Measurements from ENCODE around the gene TNFAIP8L3.
A peak's percentile ranks its signal among the peaks of the same experiment; 100 is the strongest.
"Not testable (repeated sequence)": the region's sequence is repeated elsewhere in the genome, so short reads cannot be mapped to it uniquely, and the experiment has no call there.

TNFAIP8L3 gene

DNA sequence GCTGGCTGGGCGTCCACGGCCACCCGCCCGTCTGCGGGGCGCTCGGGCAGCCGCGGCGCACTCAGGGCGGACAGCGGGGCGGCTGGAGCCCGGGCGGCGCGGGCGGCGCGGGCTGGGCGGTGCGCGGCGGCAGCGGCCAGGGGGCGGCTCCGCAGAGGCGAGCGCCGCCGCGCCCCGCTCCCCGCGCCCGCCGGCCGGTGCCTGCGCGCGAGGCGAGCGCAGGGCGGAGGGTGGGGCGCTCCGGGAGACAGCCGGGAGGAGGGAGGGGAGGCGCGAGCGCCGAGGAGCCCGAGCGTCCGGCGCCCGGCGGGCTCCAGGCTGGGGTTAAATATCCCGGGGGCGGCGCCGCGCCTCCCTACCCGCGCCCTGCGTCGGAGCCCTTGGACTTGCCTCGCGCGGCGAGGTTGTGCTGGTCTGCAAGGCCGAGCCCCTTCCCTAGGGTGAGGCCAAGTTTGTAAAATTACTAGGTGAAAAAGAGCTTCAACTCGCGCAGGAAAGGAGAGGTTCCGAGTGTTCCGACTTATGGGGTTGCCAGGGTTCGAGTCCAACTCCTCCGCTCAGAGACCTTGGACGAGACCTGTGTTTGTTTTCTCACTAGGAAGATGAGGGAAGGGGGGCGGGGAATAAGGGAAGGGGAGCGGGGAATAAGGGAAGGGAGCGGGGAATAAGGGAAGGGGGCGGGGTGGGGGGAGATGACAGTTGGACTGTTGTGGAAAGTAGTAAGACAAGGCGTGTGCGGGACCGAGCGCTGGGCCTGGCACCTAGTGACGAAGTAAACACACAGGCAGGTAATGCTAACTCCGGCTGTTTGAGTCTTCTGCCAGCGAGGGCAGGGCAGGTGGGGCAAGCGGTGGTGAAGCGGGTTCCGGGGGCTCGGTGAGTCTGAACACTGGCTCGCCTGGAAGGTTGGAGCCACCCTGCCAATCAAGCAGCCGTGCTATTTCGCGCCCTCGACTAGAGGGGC is at the start of gene TNFAIP8L3:
Gene TNFAIP8L3, minus strand, starts transcription at position 301 of the 964 bp plus-strand sequence. CDS start 311 bp downstream, outside the sequence.
- FAIRE-seq, result no peak

DNA sequence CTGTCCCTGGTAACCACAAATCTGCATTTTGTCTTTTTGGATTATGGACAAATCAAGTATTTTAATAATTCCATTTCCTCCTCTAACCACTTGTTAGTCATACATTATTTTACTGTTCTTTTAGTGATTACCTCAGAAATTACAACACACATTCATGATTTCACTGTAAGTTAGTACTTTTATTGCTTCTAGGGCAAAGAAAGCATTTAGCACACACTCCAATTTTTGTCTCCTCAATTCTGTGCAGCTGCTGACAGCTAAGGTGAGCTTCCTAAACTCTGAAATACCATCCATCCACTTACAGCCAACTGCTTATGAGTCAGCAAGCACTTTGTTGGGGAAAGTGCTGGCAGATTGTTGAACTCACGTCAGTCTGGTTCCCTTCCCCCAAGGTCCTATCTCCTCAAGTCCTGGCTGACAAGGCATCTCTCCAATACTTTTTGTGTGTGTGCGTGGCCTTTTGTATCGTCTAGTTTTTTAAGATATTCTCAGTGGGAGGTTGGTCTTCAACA is 49.4 kb upstream of the TNFAIP8L3 start:
- no peak for FAIRE-seq

DNA sequence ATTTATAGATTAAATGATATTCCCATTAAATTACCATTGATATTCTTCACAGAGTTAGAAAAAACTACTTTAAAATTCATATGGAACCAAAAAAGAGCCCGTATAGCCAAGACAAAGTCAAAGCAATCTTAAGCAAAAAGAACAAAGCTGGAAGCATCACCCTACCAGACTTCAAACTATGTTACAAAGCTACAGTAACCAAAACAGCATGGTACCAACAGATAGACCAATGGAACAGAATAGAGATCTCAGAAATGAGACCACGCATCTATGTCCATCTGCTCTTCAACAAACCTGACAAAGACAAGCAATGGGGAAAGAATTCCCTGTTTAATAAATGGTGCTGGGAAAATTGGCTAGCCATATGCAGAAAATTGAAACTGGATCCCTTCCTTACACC is 45.6 kb upstream of the TNFAIP8L3 start:
- not testable (repeated sequence) for FAIRE-seq

DNA sequence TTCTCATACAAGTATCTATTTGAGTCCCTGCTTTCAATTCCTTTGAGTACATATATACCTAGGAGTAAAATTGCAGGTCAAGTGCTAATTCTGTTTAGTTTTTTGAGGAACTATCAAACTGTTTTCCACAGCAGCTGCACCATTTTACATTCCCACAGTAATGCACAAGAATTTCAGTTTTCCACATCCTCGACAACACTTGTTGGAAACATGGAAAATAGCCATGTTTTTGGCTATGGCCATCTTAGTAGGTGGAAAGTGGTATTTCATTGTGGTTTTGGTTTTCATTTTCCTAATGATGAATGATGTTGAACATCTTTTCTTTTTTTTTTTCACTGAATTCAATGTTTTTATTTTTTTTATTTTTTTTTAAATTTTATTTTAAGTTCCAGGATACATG is 44.4 kb upstream of the TNFAIP8L3 start:
- FAIRE-seq, result no peak

DNA sequence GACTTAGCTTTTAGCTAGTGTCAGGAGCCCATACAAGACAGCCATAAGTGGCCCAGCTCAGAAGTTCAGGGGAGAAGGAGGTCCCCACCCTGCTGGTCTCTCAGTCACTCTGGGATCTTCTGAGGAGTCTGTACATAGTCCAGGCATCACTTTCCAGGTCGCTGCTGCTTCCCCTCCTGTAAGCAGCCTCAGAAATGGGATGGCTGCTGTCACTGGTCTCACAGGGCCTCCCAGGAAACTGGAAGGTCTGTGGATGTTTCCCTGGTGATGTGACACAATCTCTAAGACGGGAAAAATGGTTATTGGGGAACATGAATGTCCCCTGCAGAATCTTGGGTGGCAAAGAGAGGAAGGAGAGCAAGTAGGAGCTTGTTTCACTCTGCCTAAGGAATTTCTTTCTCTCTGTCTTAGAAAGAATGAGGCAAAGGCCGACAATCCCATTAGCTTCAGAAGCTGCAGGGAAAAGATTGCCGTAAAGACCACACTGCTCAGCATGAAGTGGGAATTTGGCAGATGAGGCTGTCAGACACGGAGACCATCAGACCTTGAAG is 43.2 kb upstream of the TNFAIP8L3 start:
- no peak for FAIRE-seq

DNA sequence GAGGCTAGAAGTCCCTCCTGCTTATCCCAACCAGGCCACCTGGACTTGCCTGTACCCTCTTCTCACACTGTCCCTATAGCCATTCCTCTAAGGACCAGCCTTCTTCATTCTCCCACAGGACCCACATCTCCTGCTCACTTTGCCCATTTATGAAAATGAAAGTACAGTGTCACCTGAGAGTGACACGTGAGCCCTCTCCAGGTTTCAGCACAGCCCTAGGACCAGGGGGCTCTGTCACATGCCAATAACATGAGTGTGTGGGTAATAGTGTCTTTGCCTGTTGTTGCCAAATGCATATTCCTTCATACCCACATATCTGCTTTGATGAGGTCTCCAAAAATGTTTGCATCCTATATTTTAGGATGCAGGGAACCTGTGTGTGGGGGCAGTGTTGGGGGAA is 42.3 kb upstream of the TNFAIP8L3 start:
- no peak for FAIRE-seq

DNA sequence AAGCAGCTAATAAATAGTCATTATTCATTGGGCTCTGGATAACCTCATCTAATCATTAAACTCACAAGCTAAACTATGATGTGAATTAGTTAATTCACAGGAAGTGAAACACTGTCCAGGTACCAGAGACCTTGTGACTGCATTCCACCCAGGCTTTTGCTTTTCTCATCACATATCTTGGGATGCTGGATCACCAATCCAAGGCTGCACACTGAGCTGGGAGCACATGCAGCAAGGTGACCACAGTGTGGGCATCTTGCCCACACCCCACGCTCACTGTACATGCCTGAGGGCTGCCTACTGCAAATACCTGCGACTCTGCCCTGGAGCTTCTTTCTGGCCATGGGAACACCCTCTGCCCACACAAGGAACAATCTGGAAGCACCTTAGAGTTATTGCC is 40.6 kb upstream of the TNFAIP8L3 start:
- FAIRE-seq, result no peak

DNA sequence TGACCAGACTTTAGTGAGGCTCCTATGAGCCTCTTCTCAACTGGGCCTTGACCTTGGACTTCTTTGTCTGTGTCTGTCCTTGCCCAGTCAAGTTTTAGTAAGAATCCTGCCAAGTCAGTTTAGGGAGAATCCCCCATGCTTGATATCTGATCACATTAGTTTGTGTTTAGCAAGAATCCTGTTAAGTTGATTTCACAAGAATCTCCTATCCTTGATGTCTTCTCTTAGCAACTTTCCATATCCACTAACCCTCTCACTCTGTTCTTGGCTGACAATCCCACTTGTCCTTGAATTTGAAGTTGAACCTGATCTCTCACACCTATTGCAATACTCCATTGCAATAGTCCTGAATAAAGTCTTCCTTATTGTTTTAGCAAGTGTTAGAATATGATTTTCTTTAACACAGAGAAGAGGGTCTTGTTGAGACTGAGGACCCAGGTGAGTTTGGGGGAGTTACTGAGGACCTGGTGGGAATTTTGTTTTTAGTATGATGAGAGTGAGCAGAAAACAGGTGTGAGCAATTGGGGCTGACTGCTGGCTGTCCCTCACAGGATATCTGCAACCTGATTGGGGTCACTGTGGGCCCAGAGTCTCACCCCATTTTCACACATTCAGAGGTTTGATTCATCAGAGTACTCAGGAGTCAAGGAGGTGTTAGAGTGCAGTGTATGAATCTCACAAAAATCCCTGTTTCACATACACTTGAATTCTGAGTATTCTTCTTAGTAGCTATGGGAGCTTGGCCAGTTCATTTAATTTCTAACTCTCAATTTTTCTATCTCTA is 39.9 kb upstream of the TNFAIP8L3 start:
- no peak for FAIRE-seq

DNA sequence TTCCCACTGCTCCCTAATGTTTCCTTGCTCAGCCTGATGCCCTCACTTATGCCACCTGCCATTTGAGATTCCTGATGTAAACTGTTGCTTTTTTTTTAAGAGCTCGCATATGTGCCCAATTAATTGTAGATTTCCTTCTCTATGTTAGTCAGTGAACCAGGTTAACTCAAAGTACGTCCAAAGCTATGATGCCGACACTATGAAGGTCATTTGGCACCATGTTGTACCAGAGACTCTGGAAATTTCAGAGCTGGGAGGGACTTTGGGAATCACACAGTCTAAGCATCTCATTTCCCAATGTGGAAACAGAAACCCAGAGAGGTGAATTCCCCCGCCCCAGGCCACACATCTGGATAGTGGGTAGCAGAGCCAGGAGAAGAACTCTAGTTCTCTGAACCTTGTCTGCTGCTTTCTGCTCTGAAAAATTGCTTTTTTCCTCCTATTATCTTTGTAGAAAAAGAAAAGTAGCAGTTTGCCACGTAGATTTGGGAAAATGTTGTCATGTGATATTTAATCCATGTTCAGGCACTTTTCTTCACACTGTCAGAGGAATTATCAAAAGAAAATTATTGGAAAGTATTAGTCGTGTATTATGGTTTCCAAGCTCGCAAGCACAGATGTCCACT is 38.5 kb upstream of the TNFAIP8L3 start:
- FAIRE-seq, result no peak

DNA sequence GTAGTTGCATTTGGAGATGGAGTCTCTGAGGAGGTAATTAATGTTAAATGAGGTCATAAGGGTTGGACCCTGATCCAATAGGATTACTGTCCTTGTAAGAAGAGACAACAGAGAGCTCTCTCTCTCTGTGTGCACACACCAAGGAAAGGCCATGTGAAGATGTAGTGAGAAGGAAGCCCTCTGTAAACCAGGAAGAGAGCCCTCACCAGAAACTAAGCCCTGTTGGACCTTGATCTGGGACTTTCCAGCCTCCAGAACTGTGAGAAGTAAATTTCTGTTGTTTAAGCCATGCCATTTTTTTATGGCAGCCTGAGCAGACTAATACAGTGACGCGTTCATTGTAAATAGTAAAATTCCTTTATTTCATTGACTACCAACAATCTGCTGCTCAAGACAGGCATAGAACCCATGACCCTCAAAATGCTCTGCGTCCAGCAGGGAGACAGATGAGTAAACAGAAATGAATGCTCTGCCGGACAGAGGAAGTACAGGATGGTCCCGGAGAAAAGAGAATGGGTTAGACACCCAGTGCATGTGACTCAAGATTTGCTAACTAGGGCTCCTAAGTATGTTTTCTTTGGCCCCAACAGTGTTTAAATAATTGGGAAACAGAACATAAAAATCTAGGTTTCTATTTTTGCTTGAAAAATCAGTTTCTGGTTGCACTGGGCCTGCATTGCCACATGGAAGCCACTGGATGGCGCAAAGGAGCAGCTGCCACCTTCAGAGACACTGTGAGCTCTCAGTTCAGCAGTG is 37.9 kb upstream of the TNFAIP8L3 start:
- no peak for FAIRE-seq

DNA sequence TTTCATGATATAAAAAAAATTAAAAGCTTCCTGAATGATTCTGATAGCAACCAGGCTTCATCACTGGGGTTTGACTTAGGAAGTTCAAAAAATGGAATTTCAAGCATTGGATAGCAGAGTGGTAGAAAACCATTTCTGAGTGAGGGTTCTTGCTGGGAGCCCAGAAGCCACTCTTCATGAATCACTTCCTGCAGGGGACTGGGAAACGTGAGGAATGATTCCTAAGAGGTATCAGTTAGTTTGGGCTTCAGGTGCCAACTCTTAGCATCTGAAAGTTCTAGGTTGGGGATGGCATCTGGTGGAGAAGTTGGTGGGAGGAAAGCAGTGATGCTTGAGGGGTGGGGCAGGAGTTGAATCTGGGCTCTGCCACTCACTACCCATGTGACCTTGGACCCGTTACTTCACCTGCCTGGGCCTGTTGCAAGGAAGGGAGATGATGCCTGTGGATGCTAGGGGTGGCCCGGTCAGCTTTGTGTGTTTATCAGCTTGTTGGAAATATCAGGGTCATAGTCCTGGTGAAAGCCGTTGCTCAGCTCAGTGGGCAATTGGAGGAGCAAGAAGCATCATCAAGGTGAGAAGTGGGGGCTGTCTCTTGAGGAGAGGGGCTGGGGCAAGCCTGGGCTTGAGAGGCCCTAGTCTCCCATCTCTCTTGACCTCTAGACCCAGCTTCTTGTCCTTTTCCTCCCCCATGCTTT is 37.0 kb upstream of the TNFAIP8L3 start:
- no peak for FAIRE-seq

DNA sequence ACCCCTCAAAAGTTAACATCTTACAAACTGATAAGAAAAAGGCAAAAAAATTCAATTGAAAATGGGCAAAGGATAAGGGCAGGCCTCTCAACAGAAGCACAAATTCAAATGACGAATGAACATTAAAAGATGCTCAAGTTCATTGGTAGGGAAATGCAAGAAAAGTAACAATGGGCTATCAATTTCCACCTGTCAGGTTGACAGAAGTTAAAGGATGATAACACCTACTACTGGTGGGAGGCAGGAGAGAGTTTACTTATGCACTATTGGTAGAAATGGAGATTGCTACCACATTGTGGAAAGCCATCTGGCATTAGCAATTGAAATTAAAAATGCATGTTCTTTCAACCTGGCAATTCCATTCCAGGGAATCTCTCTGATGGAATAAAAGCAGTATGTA is 35.6 kb upstream of the TNFAIP8L3 start:
- FAIRE-seq, result no peak

DNA sequence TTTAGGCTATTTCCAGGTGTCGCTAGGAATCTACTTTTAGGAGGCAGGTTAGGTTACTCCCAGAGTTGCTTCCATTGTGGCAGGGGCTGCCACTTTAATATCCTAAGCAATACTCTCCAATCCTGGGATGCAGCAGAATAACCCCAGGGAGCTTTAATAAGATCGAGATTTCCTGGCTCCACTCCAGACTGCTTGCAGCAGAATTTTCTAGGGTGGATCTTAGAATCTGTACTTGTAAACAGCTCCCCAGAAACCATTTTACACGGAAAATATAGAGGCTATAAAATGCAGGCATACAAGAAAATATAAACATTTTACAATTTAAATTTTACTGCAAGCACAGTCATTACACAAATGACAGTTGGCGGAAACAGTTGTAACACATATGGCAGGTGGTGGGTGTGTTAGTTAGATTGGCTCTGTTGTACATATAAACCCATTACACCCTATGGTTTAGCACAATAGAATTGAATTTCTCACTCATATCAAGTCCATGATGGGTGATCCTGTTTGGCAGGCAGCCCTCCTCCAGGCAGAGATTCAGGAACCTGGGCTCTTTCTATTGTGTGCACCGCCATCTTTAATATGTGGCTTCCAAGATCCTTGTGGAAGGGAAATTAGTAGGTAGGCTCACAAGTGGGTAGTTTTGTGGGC is 35.0 kb upstream of the TNFAIP8L3 start:
- no peak for FAIRE-seq

DNA sequence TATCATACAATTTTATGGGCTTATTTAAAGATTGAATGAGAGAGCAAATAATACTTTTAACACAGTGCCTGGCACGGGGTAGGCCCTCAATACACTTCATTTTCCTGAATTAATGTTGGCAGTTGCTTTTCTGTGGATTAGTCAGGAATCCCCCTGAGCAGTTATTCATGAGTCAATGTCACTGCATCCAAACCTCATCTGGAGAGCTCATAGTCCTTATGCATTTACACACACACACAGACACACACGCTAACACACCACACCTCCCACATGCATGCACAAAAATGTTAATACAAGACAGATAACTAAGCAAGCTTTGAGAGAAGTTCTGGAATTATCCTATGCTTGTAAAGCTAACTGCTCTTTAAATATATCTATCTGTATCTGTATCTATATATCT is 34.0 kb upstream of the TNFAIP8L3 start:
- no peak for FAIRE-seq

DNA sequence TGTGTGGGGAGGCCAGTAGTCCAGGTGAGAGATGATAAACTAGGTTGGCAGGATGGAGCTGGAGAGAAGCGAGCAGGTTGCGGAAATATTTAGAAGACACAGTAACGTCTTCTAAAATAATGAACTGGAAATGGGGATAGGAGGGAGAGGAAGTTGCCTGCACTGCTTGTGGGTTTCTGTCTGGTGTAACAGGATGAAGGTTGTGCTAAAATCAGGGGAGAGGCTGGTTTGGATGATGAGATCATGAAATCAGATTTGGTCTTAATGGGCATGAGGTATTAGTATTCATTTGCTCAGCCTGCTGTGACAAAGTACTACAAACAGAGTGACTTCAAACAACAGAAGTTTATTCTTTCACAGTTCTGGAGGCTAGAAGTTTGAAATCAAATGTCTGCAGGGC is 32.1 kb upstream of the TNFAIP8L3 start:
- FAIRE-seq, result no peak

DNA sequence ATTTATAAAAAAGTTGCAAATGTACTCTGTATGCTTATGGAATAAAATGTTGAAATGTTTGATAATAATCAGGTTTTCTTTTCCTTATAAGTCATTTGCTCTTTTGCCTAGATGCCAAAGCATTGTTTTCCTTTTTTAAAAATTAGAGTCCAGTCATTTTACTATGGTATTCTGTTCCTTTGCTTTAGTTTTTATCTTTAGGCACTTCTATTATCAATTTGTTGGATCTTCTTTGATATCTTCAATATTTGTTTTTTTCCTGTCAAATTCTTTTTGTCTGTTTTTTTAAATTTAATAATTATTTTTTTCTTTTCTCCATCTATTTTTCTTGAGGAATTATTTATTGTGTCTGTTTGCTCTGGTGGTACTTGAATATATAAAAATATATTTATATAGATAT is 28.3 kb upstream of the TNFAIP8L3 start:
- FAIRE-seq, result peak; percentile 77

DNA sequence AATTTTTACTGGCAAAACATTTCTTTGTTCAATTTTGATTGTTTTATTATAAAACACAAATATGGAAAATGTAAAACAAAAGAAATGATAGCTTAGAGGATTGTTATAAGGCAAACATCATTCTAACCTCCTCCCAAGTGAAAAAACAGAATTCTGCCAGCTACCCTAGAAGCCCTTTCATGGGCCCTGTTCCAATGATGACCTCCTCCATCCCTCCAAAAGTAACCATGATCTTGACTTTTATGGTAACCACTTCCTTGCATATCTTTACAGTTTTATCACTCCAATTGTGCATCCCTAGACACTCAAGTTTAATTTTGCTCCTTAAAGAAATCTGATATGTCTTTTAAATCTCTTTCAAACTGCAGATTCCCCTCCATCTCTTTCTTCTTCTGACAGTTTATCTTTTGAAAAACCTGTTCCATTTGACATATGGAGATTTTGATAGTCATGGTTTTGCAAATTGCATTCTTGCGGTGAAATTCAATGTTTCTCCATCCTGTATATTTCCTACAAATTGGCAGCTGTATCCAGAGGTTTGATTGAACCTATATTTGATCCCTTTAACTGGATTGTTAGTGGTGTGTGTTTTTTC is 27.0 kb upstream of the TNFAIP8L3 start:
- no peak for FAIRE-seq

DNA sequence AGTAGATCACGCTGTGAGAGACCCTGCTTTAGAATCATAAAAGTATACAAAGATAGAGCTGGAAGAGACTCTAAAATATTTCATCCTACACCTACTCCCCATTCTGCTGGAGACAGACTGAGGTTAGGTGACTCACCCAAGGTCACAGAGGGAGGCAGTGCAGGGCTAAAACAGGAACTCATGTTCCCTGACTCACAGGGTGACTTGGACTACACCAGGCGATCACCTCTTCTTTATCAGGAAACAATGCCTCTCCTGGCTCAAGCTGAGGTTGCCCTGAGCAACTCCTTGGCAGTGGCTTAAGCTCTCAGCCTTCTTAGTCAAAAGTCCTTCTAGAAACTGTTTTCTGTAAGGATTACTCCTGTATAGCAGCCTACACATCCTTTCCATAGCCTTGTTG is 26.4 kb upstream of the TNFAIP8L3 start:
- FAIRE-seq, result no peak

DNA sequence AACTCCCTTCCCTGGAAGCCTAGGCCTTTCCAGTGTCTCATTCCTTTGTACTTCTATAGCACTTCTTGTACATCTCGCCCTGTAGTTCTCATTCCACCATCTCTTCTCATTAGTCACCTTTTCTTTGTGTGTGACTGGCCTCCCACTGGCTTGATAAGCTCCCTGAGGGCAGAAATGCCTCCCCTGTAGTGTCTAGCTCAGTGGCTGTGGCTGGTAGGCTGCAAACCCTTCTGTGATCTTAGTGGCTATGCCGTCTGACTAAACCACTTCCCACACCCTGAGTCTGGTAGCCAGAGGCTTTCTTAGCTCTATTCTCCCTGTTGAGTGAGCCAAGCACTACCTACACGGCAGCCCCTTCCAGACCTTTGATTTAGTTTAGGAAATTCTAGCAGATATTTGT is 24.4 kb upstream of the TNFAIP8L3 start:
- FAIRE-seq, result no peak

DNA sequence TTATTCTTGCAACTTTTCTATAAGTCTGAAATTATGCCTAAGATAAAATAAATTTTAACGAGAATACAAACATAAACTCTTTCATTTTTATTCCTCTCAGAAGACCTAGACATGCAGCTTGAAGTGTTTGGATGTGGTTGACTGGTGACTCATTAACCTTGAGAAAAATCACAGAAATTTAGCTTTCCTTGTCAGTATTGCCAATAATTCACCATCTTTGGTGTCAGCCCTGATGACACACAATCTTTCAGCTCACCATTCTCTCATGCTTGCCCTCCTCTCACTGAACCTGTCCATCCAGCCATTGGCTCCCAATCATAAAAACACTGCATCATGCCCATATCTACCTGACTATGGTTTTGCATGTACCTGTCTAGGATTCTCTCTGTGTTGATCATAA is 22.6 kb upstream of the TNFAIP8L3 start:
- FAIRE-seq, result no peak
